WTC11 (cell line): ENCODE results near the gene FBLN2.

Experiments used
- FOXJ3 ChIP-seq: sonication (generic); formaldehyde crosslinking; IDR thresholded peaks from 2 replicates; pipeline ENCODE4 v1.9.0; 2021; ENCODE audit warnings: missing genetic modification reagents, mild to moderate bottlenecking, borderline replicate concordance
- SP1 ChIP-seq: sonication (generic); formaldehyde crosslinking; conservative IDR thresholded peaks from 2 replicates; pipeline ENCODE4 v1.8.1; 2022; ENCODE audit warnings: missing genetic modification reagents
- ZNF138 ChIP-seq: sonication (generic); formaldehyde crosslinking; conservative IDR thresholded peaks from 2 replicates; pipeline ENCODE4 v1.8.1; 2022; ENCODE audit warnings: mild to moderate bottlenecking, moderate library complexity, missing genetic modification reagents
- TF ChIP-seq, protein P1 (sequence below): fragments of 200-600 bp; IDR thresholded peaks from 2 replicates; pipeline ENCODE4 v1.8.0; 2022; ENCODE audit warnings: antibody characterized with exemption
- TF ChIP-seq, protein P2 (sequence below): sonication (generic); formaldehyde crosslinking; conservative IDR thresholded peaks from 2 replicates; pipeline ENCODE4 v1.8.1; 2023; ENCODE audit warnings: mild to moderate bottlenecking, low read depth, missing genetic modification reagents, moderate library complexity

DNA sequence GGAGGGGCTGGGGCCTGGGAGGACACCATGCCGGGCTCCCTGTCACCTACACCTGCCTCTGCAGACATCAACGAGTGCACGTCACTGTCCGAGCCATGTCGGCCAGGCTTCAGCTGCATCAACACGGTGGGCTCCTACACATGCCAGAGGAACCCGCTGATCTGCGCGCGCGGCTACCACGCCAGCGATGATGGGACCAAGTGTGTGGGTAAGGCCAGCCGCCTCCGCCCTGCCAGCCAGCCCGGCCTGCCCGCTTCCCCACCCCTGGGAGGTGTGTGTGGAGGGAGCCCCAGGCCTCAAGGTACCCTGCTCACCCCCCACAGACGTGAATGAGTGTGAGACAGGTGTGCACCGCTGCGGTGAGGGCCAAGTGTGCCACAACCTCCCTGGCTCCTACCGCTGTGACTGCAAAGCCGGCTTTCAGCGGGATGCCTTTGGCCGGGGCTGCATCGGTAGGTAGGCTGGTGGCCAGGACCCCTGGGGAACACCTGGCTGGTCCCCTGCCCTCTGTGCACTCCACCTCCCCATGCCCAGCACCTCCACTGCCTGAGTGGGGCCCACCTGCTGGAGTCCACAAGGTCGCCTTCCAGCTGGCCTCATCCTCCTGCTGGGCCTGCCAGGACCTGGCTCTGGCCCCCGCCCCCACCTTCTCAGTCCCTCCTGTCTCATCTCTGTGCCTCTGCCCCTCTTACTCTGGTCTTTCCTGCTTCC is 80.1 kb downstream of the FBLN2 start:
- TF ChIP-seq, protein P1, sequence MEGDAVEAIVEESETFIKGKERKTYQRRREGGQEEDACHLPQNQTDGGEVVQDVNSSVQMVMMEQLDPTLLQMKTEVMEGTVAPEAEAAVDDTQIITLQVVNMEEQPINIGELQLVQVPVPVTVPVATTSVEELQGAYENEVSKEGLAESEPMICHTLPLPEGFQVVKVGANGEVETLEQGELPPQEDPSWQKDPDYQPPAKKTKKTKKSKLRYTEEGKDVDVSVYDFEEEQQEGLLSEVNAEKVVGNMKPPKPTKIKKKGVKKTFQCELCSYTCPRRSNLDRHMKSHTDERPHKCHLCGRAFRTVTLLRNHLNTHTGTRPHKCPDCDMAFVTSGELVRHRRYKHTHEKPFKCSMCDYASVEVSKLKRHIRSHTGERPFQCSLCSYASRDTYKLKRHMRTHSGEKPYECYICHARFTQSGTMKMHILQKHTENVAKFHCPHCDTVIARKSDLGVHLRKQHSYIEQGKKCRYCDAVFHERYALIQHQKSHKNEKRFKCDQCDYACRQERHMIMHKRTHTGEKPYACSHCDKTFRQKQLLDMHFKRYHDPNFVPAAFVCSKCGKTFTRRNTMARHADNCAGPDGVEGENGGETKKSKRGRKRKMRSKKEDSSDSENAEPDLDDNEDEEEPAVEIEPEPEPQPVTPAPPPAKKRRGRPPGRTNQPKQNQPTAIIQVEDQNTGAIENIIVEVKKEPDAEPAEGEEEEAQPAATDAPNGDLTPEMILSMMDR, result no peak
- TF ChIP-seq, protein P2, sequence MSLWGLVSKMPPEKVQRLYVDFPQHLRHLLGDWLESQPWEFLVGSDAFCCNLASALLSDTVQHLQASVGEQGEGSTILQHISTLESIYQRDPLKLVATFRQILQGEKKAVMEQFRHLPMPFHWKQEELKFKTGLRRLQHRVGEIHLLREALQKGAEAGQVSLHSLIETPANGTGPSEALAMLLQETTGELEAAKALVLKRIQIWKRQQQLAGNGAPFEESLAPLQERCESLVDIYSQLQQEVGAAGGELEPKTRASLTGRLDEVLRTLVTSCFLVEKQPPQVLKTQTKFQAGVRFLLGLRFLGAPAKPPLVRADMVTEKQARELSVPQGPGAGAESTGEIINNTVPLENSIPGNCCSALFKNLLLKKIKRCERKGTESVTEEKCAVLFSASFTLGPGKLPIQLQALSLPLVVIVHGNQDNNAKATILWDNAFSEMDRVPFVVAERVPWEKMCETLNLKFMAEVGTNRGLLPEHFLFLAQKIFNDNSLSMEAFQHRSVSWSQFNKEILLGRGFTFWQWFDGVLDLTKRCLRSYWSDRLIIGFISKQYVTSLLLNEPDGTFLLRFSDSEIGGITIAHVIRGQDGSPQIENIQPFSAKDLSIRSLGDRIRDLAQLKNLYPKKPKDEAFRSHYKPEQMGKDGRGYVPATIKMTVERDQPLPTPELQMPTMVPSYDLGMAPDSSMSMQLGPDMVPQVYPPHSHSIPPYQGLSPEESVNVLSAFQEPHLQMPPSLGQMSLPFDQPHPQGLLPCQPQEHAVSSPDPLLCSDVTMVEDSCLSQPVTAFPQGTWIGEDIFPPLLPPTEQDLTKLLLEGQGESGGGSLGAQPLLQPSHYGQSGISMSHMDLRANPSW (CRISPR knock-in tag), result no peak
- TF ChIP-seq SP1 (CRISPR knock-in tag), result no peak
- no peak for TF ChIP-seq FOXJ3
- TF ChIP-seq ZNF138 (CRISPR knock-in tag), result no peak
